ENCODE data around the gene SHISAL1. TPM values are rescaled to one million over a fixed set of nuclear protein-coding genes. Genes with fewer than 3 reads are reported as not detected.

SHISAL1 gene
- total and polyA plus RNA-seq, 10 of the 15 experiments (the other 5 are each of a cell fraction or from before 2014, with no cell fraction given), result not detected

GRCh38 chr22:44200451-44200850 lies 112.3 kb downstream of the SHISAL1 start (continued):
- TF ChIP-seq SUZ12 (IDR thresholded peaks at IDR 0.05; ENCODE audit: unreplicated experiment) (no peak), IRF4 (IDR thresholded peaks at IDR 0.05; ENCODE audit: low read depth, low read length) (no peak), CBX3 (IDR thresholded peaks at IDR 0.05; ENCODE audit: borderline replicate concordance, low read depth) (no peak)

- CTCF ChIA-PET, result no interaction called here
- Histone ChIP-seq H3K4me3 (no peak overlapping the region), H2AFZ (ENCODE audit: control insufficient read depth, low read depth, low read length) (no peak overlapping the region), H3K79me2 (ENCODE audit: control insufficient read depth, insufficient read depth, low read length) (no peaks in the 10 kb centered on the region), H3K9me3 (replicated peaks; ENCODE audit: control insufficient read depth, insufficient read depth, low read length) (no peaks in the 10 kb centered on the region), H3K36me3 (ENCODE audit: control insufficient read depth in 2 of 2, insufficient read depth in 2 of 2, low read length in 1 of 2) (0 out of 4 replicates have a peak, but pooled peaks cover 0 to 2% of the 10 kb centered on the region in 2 experiments), H3K4me1 (ENCODE audit: control insufficient read depth, insufficient read depth, low read length) (peaks cover 14% of the 10 kb centered on the region), H3K27me3 (replicated peaks in 1 of 2; ENCODE audit: control insufficient read depth in 2 of 2, insufficient read depth in 2 of 2, low read length in 1 of 2) (no peaks in the 10 kb centered on the region), H3K9ac (ENCODE audit: control insufficient read depth, insufficient read depth, low read length) (no peak overlapping the region), H3K4me2 (ENCODE audit: control insufficient read depth, insufficient read depth) (no peak overlapping the region), H4K20me1 (ENCODE audit: control insufficient read depth, insufficient read depth) (no peaks in the 10 kb centered on the region), H3K27ac (ENCODE audit: control insufficient read depth, insufficient read depth) (no peak overlapping the region)
- WGBS (ENCODE audit: insufficient coverage, insufficient replicate concordance, low lambda C conversion rate, missing lambda C conversion rate), result 55% methylated on average over 5 of the region's 5 CpGs
- DNase-seq (ENCODE audit: low read depth, low spot score) (no peak), ATAC-seq (no peak), FAIRE-seq (no peak)
- POLR2A ChIA-PET, result no interaction called here
- in situ Hi-C loops (cut with MboI), result no loop called here
- RAD21 ChIA-PET (ENCODE audit: unreplicated experiment), result no interaction called here
- intact Hi-C loops (cut with micrococcal nuclease; ENCODE audit: unreplicated experiment), result no loop called here
- SMC1A ChIA-PET (ENCODE audit: uncharacterized antibody, unreplicated experiment), result no interaction called here
- TF ChIP-seq EED (IDR thresholded peaks at IDR 0.05; ENCODE audit: low read depth) (no peak), ZBTB33 (IDR thresholded peaks at IDR 0.05) (no peak), CBX5 (IDR thresholded peaks at IDR 0.05; ENCODE audit: low read depth) (no peak), PBX3 (IDR thresholded peaks at IDR 0.05; ENCODE audit: insufficient replicate concordance, low read depth, low read length) (no peak), PAX5 (IDR thresholded peaks at IDR 0.05; ENCODE audit: borderline replicate concordance, low read depth, low read length) (no peak), BHLHE40 (IDR thresholded peaks at IDR 0.05; ENCODE audit: borderline replicate concordance in 1 of 2, low read depth in 2 of 2, low read length in 1 of 2) (no peak), NRF1 (conservative IDR thresholded peaks at IDR 0.05; ENCODE audit: low read depth, low read length) (no peak), ZNF217 (IDR thresholded peaks at IDR 0.05) (no peak), NFYB (IDR thresholded peaks at IDR 0.05; ENCODE audit: insufficient read depth, low read depth, low read length) (no peak), RFX5 (IDR thresholded peaks at IDR 0.05; ENCODE audit: low read depth, low read length) (no peak), KDM1A (IDR thresholded peaks at IDR 0.05; ENCODE audit: borderline replicate concordance) (no peak), ZBTB40 (IDR thresholded peaks at IDR 0.05; ENCODE audit: borderline replicate concordance) (no peak), SMARCA5 (IDR thresholded peaks at IDR 0.05) (no peak)
- no TSS peak for BruUV-seq (replicated peaks)
Observed at GRCh38 chr22:44199866-44200265, 112.9 kb downstream of the SHISAL1 start.

All from GM12878 (cell line).